A673 (cell line): ENCODE results near the gene XPO5.

ENCODE experiments used
- EZH2 ChIP-seq: fragments of 200-600 bp; sonication (generic); IDR thresholded peaks from 2 replicates; pipeline ENCODE4 v1.6.1; 2017; ENCODE audit warnings: borderline replicate concordance, low read depth, mild to moderate bottlenecking, mixed read lengths, antibody characterized with exemption, low read length; ENCODE audit not compliant: poor library complexity, severe bottlenecking
- TF ChIP-seq, protein P1 (sequence below): fragments of 300-800, 200-600 bp; sonication (generic); conservative IDR thresholded peaks from 2 replicates; pipeline ENCODE4 v1.5.1; 2017; ENCODE audit warnings: low read depth, mild to moderate bottlenecking, antibody characterized with exemption, low read length, moderate library complexity, mixed read lengths

DNA sequence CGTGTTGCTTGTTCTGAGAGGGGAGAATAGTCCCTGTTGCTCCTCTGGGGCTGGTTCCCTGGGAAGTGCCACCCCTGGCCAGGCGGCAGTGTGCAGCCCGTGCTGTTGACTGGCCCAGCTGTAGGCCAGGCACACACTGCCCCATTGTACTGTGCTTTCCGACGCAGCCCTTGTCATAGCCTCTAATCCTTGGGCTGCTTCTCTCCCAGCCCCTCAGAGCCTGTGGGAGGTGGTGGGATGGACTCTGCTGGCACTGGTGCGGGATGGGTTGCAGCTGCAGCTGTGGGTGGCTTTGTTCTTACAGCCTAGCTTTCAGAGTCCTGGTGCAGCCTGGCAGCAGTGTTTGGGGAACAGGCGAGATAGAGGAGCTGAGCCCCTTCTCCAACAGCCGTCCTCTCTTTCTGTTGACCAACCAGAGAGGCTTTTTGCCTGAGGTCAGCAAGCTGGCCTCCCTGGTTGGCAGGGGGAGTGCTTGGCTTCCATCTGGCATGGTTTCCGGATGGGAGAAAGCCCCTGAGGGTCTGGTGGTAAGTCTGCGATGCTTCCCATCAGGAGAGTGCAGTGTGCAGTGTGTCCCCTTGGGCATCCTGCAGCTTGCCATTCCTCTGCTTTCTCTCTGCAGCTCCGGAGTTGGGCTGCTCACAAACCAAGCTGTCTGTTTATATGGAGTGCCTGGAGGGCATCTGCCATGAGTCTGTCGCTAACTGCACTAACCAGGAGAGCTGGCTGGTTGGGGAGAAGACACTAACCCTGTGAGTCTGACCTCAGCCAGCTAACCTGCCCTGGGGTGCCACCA, 86.4 kb downstream of the XPO5 start:
- TF ChIP-seq, protein P1, sequence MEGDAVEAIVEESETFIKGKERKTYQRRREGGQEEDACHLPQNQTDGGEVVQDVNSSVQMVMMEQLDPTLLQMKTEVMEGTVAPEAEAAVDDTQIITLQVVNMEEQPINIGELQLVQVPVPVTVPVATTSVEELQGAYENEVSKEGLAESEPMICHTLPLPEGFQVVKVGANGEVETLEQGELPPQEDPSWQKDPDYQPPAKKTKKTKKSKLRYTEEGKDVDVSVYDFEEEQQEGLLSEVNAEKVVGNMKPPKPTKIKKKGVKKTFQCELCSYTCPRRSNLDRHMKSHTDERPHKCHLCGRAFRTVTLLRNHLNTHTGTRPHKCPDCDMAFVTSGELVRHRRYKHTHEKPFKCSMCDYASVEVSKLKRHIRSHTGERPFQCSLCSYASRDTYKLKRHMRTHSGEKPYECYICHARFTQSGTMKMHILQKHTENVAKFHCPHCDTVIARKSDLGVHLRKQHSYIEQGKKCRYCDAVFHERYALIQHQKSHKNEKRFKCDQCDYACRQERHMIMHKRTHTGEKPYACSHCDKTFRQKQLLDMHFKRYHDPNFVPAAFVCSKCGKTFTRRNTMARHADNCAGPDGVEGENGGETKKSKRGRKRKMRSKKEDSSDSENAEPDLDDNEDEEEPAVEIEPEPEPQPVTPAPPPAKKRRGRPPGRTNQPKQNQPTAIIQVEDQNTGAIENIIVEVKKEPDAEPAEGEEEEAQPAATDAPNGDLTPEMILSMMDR: no peak
- no peak for TF ChIP-seq EZH2
